ENCODE results near the gene PHTF2. TPM values are rescaled to one million over a fixed set of nuclear protein-coding genes. Genes with fewer than 3 reads are reported as not detected.
"Not testable (repeated sequence)": the region's sequence is repeated elsewhere in the genome, so short reads cannot be mapped to it uniquely, and the experiment has no call there.

The PHTF2 gene
- polyA plus RNA-seq, 1 donor = 11.5 TPM

DNA sequence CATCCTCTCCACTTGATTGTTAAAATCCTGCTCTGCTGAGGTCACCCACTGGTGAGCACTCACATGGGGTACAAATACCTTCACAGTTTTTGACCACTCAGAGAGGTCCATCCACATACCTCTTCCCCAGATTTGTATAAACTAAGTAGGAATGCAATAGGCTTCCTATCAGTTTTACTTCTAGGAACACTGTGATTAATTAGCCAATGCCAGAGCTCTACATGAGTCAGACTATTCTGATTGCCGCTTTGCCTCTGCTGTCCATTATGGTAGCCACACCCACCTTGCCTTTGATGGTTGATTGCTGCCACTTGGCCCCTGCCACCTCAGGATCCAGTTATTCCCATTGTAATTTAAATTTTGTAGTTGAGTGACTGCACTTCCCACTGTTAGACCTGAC is 73.7 kb downstream of the PHTF2 start:
- not testable (repeated sequence) for H3K27me3 ChIP-seq (ENCODE audit: control insufficient read depth, insufficient read depth, low read length); H3K27ac ChIP-seq (ENCODE audit: low read length); H3K36me3 ChIP-seq (ENCODE audit: control insufficient read depth, insufficient read depth, low read length); H3K9me3 ChIP-seq (ENCODE audit: control insufficient read depth, low read depth, low read length); H3K4me1 ChIP-seq (ENCODE audit: control insufficient read depth, insufficient read depth, low read length); H3K4me3 ChIP-seq (ENCODE audit: low read length); DNase-seq
- WGBS (ENCODE audit: insufficient coverage, low lambda C conversion rate) = no CpG with 5 or more reads among the region's 1 CpG

GRCh38 chr7:77873416-77874327 is 75.1 kb downstream of the PHTF2 start:
- DNase-seq; H3K4me3 ChIP-seq (ENCODE audit: low read length): not testable (repeated sequence)

DNA sequence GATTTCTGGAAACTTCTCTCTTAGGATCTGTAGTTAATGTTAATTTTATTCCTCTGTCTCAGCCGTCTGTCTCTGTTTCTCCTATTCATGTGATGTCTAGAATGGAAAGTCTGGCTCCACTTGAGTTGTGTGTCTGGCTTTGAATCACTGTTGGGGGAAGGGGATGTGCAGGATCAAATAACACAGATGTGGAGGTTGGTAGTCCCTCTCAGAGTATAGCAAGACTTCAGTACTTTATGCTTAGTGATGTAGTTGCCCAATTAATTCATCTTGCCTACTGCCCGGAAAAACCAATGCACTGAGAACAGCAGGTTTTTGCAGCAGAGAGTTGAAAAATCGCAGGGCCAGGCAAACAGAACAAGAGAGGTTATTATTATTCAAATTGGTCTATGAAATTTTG is 79.2 kb downstream of the PHTF2 start:
- H3K36me3 ChIP-seq (ENCODE audit: control insufficient read depth, insufficient read depth, low read length) = no peaks in the 10 kb centered on the region
- WGBS (ENCODE audit: insufficient coverage, low lambda C conversion rate) = 100% methylated on average over 1 of the region's 3 CpGs
- DNase-seq = no peak
- H3K27ac ChIP-seq (ENCODE audit: low read length) = no peak overlapping the region
- no peaks in the 10 kb centered on the region for H3K9me3 ChIP-seq (ENCODE audit: control insufficient read depth, low read depth, low read length)
- no peaks in the 10 kb centered on the region for H3K27me3 ChIP-seq (ENCODE audit: control insufficient read depth, insufficient read depth, low read length)
- no peaks in the 10 kb centered on the region for H3K4me1 ChIP-seq (ENCODE audit: control insufficient read depth, insufficient read depth, low read length)
- H3K4me3 ChIP-seq (ENCODE audit: low read length) = no peak overlapping the region

More at GRCh38 chr7:77873416-77874327, 75.1 kb downstream of the PHTF2 start:
- H3K27me3 ChIP-seq (ENCODE audit: control insufficient read depth, insufficient read depth, low read length); H3K9me3 ChIP-seq (ENCODE audit: control insufficient read depth, low read depth, low read length); H3K27ac ChIP-seq (ENCODE audit: low read length); H3K36me3 ChIP-seq (ENCODE audit: control insufficient read depth, insufficient read depth, low read length); H3K4me1 ChIP-seq (ENCODE audit: control insufficient read depth, insufficient read depth, low read length): not testable (repeated sequence)
- no CpG with 5 or more reads among the region's 7 CpGs for WGBS (ENCODE audit: insufficient coverage, low lambda C conversion rate)

DNA sequence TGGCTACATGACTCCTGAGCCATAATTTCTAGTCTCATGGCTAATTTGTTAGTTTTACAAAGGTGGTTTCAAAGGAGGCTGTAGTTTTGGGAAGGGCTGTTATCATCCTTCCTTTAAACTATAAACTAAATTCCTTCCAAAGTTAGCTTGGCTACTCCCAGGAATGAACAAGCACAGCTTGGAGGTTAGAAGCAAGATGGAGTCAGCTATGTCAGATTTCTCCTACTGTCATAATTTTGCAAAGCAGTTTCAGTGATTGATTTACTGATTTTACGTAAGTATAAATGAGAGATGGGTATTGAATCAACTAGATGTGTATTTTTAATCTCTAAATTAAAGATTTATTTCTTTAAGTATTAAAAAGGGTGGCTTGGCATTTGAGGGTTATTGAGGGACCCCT is 79.9 kb downstream of the PHTF2 start:
- Histone ChIP-seq H3K27ac (ENCODE audit: low read length) (no peak overlapping the region), H3K4me3 (ENCODE audit: low read length) (no peak overlapping the region), H3K27me3 (ENCODE audit: control insufficient read depth, insufficient read depth, low read length) (no peaks in the 10 kb centered on the region), H3K9me3 (ENCODE audit: control insufficient read depth, low read depth, low read length) (no peaks in the 10 kb centered on the region), H3K4me1 (ENCODE audit: control insufficient read depth, insufficient read depth, low read length) (no peaks in the 10 kb centered on the region), H3K36me3 (ENCODE audit: control insufficient read depth, insufficient read depth, low read length) (no peaks in the 10 kb centered on the region)
- 100% methylated on average over 1 of the region's 1 CpG for WGBS (ENCODE audit: insufficient coverage, low lambda C conversion rate)
- DNase-seq = no peak

GRCh38 chr7:77879272-77879671 is 80.7 kb downstream of the PHTF2 start:
- Histone ChIP-seq H3K4me1 (ENCODE audit: control insufficient read depth, insufficient read depth, low read length) (no peaks in the 10 kb centered on the region), H3K27me3 (ENCODE audit: control insufficient read depth, insufficient read depth, low read length) (no peaks in the 10 kb centered on the region), H3K4me3 (ENCODE audit: low read length) (no peak overlapping the region), H3K9me3 (ENCODE audit: control insufficient read depth, low read depth, low read length) (no peaks in the 10 kb centered on the region), H3K27ac (ENCODE audit: low read length) (no peak overlapping the region), H3K36me3 (ENCODE audit: control insufficient read depth, insufficient read depth, low read length) (no peaks in the 10 kb centered on the region)
- no peak for DNase-seq
- WGBS (ENCODE audit: insufficient coverage, low lambda C conversion rate) = 75% methylated on average over 1 of the region's 2 CpGs

GRCh38 chr7:77881871-77882270 is 83.3 kb downstream of the PHTF2 start:
- H3K4me1 ChIP-seq (ENCODE audit: control insufficient read depth, insufficient read depth, low read length) = no peaks in the 10 kb centered on the region
- no peaks in the 10 kb centered on the region for H3K27me3 ChIP-seq (ENCODE audit: control insufficient read depth, insufficient read depth, low read length)
- no peak overlapping the region for H3K4me3 ChIP-seq (ENCODE audit: low read length)
- H3K27ac ChIP-seq (ENCODE audit: low read length) = no peak overlapping the region
- no CpG with 5 or more reads among the region's 2 CpGs for WGBS (ENCODE audit: insufficient coverage, low lambda C conversion rate)
- no peak for DNase-seq
- no peaks in the 10 kb centered on the region for H3K36me3 ChIP-seq (ENCODE audit: control insufficient read depth, insufficient read depth, low read length)
- no peaks in the 10 kb centered on the region for H3K9me3 ChIP-seq (ENCODE audit: control insufficient read depth, low read depth, low read length)

DNA sequence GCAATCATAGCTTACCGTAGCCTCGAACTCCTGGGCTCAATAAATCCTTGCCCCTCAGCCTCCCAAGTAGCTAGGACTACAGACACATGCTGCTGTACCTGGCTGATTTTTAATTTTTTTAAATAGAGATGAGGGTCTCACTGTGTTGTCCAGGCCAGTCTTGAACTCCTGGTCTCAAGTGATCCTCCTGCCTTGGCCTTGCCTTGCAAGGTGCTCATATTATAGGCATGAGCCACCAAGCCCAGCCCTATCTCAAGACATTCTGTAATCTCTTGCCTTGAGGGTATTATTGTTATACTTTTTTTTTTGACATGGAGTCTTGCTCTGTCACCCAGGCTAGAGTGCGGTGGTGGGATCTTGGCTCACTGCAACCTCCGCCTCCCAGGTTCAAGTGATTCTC is 86.6 kb downstream of the PHTF2 start:
- H3K4me3 ChIP-seq (ENCODE audit: low read length) = no peak overlapping the region
- H3K9me3 ChIP-seq (ENCODE audit: control insufficient read depth, low read depth, low read length) = no peaks in the 10 kb centered on the region
- no peaks in the 10 kb centered on the region for H3K36me3 ChIP-seq (ENCODE audit: control insufficient read depth, insufficient read depth, low read length)
- no peaks in the 10 kb centered on the region for H3K27me3 ChIP-seq (ENCODE audit: control insufficient read depth, insufficient read depth, low read length)
- no peak for DNase-seq
- WGBS (ENCODE audit: insufficient coverage, low lambda C conversion rate) = 100% methylated on average over 2 of the region's 4 CpGs
- no peak overlapping the region for H3K27ac ChIP-seq (ENCODE audit: low read length)
- H3K4me1 ChIP-seq (ENCODE audit: control insufficient read depth, insufficient read depth, low read length) = no peaks in the 10 kb centered on the region

DNA sequence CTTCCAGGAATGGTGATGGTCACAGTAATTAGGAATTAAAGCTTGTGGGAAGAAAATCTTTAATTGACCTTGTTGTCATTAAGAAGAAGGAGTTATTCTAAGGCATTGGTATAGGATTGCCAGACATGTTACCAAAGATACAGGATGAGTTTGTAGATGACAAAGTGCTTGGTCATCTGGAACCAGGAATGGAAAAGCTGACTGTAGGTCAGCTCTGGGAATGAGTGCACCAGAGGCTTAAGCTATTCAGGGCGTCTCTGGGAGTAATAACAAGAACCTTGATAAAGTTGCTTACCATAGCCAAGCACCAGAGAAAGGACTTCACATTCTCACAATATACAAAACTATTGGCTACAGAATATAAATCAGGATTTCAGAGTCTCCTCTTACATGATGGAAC is 89.0 kb downstream of the PHTF2 start:
- WGBS (ENCODE audit: insufficient coverage, low lambda C conversion rate) = no CpG with 5 or more reads among the region's 1 CpG
- Histone ChIP-seq H3K4me3 (ENCODE audit: low read length) (no peak overlapping the region), H3K4me1 (ENCODE audit: control insufficient read depth, insufficient read depth, low read length) (no peaks in the 10 kb centered on the region), H3K36me3 (ENCODE audit: control insufficient read depth, insufficient read depth, low read length) (no peaks in the 10 kb centered on the region), H3K27me3 (ENCODE audit: control insufficient read depth, insufficient read depth, low read length) (no peaks in the 10 kb centered on the region), H3K27ac (ENCODE audit: low read length) (no peak overlapping the region), H3K9me3 (ENCODE audit: control insufficient read depth, low read depth, low read length) (no peaks in the 10 kb centered on the region)
- no peak for DNase-seq

DNA sequence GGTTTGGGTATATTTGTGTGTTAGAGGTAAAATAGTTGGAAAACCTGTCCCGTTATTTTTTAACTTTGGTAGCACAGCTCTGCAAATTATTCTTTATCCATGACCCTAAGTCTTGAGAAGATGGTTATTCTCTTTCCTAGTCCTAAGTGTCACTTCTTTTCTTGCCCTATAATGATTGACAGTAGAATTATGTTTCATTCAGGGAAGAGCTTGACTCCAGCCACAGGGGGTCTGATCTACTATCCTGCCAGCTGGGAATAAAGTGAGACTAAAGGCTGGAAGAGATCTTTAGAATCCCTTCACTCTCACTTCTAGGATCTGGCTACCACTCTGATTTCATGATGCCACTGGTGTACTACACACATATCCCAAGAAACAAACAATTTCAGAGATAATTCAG is 90.4 kb downstream of the PHTF2 start:
- no CpG with 5 or more reads among the region's 1 CpG for WGBS (ENCODE audit: insufficient coverage, low lambda C conversion rate)
- H3K9me3 ChIP-seq (ENCODE audit: control insufficient read depth, low read depth, low read length) = no peaks in the 10 kb centered on the region
- no peak for DNase-seq
- H3K4me3 ChIP-seq (ENCODE audit: low read length) = no peak overlapping the region
- H3K36me3 ChIP-seq (ENCODE audit: control insufficient read depth, insufficient read depth, low read length) = no peaks in the 10 kb centered on the region
- H3K4me1 ChIP-seq (ENCODE audit: control insufficient read depth, insufficient read depth, low read length) = no peaks in the 10 kb centered on the region
- no peaks in the 10 kb centered on the region for H3K27me3 ChIP-seq (ENCODE audit: control insufficient read depth, insufficient read depth, low read length)
- no peak overlapping the region for H3K27ac ChIP-seq (ENCODE audit: low read length)

GRCh38 chr7:77893813-77894212 is 95.2 kb downstream of the PHTF2 start:
- 100% methylated on average over 1 of the region's 3 CpGs for WGBS (ENCODE audit: insufficient coverage, low lambda C conversion rate)
- no peaks in the 10 kb centered on the region for H3K36me3 ChIP-seq (ENCODE audit: control insufficient read depth, insufficient read depth, low read length)
- no peak overlapping the region for H3K27ac ChIP-seq (ENCODE audit: low read length)
- no peak for DNase-seq
- no peak overlapping the region for H3K4me3 ChIP-seq (ENCODE audit: low read length)
- no peaks in the 10 kb centered on the region for H3K27me3 ChIP-seq (ENCODE audit: control insufficient read depth, insufficient read depth, low read length)
- no peaks in the 10 kb centered on the region for H3K4me1 ChIP-seq (ENCODE audit: control insufficient read depth, insufficient read depth, low read length)
- no peaks in the 10 kb centered on the region for H3K9me3 ChIP-seq (ENCODE audit: control insufficient read depth, low read depth, low read length)

DNA sequence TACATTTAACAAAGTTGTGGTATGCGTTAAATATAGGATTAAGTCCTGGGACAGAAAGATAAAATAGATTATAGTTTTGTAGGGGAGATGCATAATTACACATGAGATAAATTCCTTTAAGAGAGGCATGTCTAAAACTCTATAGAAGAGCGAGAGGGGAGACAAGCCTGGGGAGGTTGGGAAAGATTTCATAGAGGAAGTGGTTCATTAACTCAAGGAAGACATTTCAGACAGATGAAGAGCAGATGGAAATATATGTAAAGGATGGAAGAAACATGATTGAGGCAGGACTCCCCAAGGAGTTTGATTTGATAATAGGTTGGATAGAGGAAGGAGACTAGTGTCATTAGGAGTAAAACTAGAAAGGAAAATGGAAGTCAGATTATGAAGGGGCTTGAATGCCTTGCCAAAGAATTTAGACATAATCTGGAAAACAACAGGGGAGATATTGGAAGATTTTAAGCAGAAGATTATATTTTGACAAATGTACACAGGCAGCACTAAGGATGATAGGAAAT is 96.1 kb downstream of the PHTF2 start:
- H3K4me1 ChIP-seq (ENCODE audit: control insufficient read depth, insufficient read depth, low read length) = no peaks in the 10 kb centered on the region
- H3K27ac ChIP-seq (ENCODE audit: low read length) = no peak overlapping the region
- no CpG with 5 or more reads among the region's 2 CpGs for WGBS (ENCODE audit: insufficient coverage, low lambda C conversion rate)

More for the DNA sequence above, 96.1 kb downstream of the PHTF2 start:
- no peaks in the 10 kb centered on the region for H3K9me3 ChIP-seq (ENCODE audit: control insufficient read depth, low read depth, low read length)
- no peak for DNase-seq
- no peaks in the 10 kb centered on the region for H3K27me3 ChIP-seq (ENCODE audit: control insufficient read depth, insufficient read depth, low read length)
- H3K4me3 ChIP-seq (ENCODE audit: low read length) = no peak overlapping the region
- no peaks in the 10 kb centered on the region for H3K36me3 ChIP-seq (ENCODE audit: control insufficient read depth, insufficient read depth, low read length)

All from large intestine (tissue), 3 donors.